Stimulated activated CD8-positive, alpha-beta memory T cell treated with anti-CD3 and anti-CD28 coated beads, Interleukin-2, amount 100 ng/mL, for 48 hours (primary cell): ENCODE results near the gene MEAK7.

Experiments
- DNase-seq, 2 donors: peaks; one replicate each; pipeline ENCODE4 v3.0.0-alpha.2; 2020; ENCODE audit warnings: low read depth in 2 of 2

Gene MEAK7, protein sequence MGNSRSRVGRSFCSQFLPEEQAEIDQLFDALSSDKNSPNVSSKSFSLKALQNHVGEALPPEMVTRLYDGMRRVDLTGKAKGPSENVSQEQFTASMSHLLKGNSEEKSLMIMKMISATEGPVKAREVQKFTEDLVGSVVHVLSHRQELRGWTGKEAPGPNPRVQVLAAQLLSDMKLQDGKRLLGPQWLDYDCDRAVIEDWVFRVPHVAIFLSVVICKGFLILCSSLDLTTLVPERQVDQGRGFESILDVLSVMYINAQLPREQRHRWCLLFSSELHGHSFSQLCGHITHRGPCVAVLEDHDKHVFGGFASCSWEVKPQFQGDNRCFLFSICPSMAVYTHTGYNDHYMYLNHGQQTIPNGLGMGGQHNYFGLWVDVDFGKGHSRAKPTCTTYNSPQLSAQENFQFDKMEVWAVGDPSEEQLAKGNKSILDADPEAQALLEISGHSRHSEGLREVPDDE

DNA sequence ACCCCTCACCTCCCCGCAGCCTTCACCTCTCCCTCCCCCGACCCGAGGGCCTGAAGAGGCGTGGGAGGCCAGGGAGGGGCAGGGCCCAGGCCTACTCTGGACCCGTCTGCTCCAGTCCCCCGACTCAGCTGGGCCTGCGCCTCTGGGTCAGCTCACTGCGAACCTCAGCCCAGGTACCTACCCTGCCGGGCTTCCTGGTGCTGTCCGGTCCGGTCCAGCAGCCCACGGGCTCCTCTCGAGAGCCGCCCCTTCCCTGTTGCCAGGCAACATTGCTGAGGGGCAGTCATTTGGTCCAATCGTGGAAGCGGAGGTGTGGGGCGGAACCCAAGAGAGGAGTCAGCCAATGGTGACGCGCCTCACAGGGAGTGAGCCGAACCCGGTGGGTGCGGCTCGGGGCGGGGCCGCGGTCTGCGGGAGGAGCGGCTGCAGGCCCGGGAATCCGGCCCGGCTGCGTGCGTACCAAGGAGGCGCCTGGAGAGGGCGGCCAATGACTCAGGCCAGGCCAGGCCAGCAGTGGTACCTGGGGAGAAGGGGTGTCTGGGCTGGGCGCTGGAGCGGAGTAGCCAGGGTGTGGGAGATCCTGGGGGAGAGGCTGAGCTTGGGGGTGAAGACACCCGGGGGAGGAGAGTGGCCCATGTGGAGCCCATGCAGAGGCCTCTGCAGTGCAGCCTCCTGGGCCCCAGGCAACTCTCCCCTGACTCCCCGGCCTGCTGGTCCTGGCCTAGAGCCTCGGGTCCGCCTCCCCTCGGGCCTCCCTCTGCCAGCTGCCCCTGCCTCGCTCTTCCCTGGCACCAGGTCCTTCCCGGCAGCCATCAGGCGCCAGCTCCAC, at the start of gene MEAK7:
TSS of gene MEAK7 (minus strand) at position 240 of the 829 bp plus-strand sequence. CDS start 6,573 bp downstream, outside the sequence.
- peak; percentile 98 for DNase-seq

DNA sequence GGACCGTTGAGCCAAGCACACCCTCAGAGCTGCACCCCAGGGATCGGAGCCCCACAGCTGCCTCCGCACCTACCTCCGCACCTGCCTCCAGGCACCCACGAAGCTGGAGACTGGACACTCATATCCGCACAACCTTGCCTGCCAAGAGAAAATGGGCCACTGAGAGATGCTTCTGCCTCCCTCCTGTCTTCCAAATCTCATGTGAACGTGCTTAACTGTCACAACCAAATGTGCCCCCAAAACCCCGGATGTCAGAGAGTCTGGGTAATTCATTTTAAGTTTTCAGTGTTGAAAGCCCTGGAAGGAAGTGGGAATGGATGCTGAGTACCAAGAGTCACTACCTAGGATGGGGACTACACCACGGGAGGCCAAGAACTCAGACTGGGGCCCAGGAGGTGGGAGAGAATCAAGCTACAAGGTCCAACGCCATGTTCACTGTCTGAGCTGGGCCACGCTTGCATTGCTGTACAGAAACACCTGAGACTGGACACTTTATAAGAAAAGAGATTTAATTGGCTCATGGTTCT, 49.5 kb upstream of the MEAK7 start:
- DNase-seq, result no peak

DNA sequence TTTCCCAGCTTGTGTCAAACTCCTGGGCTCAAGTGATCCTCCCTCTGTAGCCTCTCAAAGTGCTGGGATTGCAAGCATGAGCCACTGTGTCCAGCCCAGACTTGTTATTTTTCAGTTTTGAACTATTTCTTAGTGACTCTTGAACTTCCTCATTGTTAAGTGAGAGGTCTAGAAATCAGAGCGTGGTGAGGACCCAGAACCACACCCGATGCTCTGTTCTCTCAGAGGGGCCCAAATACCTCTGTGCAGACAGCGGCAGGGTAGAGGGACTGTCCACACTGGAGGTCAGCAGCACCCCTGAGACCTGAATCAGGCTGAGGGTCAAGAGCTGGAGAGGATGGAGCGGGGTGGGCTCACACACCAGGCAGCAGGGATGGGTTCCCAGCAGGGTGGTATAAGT, 47.7 kb upstream of the MEAK7 start:
- no peak for DNase-seq

GRCh38 chr16:84550096-84550495, 45.6 kb upstream of the MEAK7 start:
- no peak for DNase-seq

DNA sequence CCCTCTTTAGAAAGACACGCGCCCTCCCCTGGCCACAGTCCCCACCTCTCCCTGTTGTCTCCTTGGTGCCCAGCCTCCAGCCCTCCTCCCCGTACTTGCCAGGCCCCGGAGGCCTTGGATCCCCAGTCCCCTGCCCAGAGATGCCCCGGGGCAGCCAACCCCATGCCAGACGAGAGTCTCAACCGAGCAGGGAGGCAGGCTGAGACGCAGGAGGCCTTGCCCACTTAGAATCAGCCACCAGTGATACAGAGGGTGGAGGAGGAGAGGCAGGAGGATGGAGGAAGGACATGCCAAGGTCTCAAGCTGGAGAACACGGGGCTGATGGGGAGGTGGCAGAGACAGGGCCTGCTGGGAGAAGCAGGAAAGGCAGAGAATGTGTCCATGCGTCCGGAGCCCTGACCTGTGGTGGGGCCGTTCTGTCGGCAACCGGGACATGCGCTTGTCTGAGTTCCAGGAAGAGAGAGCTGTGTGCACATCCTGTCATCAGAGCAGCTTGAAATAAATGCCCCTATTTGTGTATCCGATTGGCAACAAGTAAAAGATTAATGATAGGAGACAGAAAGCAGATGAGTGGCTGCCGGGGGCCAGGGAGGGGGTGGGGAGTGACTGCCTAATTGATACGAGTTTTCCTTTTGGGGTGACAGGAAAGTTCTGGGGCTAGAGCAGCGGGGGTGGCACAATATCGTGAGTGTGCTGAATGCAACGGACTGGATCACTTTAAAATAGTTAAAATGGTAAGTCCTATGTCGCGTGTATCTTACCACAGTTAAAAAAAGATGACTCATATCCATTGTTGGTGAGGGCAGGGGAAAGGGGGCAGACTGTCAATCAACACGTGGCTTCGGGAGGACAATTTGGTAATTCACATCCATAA, 44.7 kb upstream of the MEAK7 start:
- DNase-seq, result peak; percentile 23 to 37

- no peak for DNase-seq
Measured at GRCh38 chr16:84548508-84548907, 44.0 kb upstream of the MEAK7 start.

GRCh38 chr16:84547546-84548061, 43.1 kb upstream of the MEAK7 start:
- peak; percentile 34 to 35 for DNase-seq

DNA sequence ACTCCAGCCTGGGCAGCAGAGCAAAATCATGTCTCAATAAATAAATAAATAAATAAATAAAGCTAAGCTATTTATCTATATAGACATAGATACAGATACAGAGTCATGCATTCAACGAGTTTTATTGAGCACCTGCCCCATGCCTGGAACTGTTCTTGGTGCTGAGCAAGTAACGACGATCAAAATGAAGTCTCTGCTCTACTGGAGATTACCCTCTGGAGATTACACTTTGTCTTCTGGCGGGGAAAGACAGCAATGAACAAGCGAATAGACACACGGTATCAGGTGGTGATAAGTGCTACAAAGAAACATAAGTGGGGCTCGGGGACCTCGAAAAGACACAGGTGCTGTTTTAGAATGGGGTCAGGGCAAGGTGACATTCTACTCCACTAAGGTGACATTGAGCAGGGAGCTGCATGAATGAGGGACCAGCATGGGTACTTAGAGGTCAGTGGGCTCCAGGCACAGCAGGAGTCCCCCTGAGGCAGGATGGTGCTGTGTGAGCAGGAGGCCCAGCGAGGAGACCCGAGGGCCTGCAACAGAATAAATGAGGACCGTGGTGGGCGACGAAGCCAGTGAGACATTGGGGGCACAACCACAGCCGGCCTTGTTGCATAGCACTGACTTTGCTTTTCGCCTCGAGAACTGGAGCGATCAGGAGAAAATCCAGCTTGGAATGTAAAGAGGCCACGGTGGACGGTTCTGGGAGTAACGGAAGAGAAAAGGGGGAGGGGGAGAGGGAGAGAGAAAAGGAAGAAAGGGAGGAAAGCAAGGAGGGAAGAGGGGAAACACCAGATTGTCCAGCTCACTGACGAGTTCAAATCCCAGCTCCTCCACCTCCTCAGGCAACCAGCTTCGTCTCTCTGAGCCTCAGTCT, 42.4 kb upstream of the MEAK7 start:
- no peak for DNase-seq

- no peak for DNase-seq
Measured at GRCh38 chr16:84545114-84545737, 40.8 kb upstream of the MEAK7 start.

DNA sequence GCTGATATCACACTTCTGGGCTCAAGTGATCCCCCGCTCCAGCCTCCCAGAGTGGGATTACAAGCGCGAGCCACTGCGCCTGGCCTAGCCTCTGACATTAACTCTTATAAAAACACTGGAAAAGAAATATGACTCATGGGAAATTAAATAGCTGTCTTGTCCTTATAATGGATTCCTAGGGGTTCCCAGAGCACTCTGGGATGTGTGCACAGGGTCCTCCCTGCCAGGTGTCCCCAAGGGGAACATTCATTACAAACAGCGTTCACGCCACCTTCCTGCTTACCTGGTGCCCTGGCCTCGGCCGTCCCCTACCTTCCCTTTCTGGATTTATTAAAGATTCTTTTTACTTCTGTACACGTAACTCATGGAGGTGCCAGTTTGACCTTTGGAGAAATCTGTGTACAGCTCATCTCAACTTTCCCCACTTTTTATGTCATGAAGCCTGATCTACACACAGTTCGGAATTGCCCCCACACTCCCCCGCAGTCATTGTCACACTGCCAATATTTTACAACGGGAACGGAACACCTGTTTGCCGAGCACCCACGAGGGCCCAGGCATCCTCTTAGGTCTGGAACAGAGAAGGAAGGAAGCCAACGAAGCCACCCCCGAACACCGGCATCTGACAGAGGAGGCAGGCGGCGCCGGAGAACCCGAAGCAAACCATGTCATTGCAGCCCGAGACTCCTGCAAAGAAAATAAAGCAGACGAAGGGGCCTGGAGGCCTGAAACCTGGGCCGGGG, 39.7 kb upstream of the MEAK7 start:
- DNase-seq, result no peak

GRCh38 chr16:84543253-84543652, 38.8 kb upstream of the MEAK7 start:
- no peak for DNase-seq

DNA sequence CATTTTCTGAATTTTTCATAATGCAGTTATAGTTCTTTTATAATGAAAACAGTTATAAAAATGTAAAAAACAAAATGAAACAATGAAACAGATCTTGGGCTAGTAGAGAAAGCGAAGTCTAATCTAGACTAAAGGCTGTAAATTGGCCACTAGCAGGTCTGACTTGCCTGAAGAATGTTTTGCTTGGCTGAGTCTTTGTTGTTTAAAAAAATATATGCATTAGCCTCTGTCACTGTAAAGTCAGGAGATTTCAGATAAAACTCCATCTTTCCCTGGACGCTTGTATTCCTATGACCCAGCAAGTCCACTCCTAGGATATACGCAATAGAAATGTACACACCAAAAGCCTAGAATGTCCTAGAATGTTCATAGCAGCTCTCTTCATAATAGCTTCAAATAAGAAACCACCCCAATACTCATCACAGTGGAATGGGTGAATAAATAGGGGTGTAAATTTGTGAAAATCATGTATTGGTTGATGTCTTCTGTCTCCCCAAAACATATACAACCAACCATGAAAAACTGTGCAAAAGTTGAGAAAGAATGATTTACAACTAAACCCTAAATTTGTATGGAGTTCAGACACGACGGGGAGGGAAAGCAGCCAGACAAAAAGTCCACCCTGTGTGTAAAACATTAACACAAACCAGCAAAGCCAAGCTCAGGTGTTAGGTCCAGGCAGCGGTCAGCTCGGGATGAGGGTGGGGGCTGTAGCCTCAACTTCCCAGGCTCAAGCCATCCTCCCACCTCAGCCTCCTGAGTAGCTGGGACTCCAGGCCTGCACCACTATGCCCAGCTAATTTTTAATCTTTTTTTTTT, 37.7 kb upstream of the MEAK7 start:
- DNase-seq, result no peak

DNA sequence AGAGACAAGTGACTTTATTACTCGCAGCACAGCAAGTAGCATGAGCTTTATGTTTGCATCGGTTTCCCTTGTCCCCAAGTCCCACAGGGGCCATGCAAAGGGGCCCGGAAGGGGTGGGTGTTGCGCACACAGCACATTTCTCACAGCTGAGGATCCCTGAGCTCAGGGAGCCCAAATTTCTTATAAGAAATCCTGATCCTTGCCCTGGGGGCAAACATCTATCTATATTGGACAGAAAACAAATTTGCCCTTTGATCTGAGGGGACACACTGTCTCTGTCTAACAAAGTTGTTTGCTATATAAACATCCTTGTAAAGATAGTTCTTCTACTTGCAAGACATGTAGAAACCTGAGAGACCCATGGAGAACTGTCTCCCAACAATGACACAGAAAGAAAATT, 35.7 kb upstream of the MEAK7 start:
- DNase-seq, result no peak

DNA sequence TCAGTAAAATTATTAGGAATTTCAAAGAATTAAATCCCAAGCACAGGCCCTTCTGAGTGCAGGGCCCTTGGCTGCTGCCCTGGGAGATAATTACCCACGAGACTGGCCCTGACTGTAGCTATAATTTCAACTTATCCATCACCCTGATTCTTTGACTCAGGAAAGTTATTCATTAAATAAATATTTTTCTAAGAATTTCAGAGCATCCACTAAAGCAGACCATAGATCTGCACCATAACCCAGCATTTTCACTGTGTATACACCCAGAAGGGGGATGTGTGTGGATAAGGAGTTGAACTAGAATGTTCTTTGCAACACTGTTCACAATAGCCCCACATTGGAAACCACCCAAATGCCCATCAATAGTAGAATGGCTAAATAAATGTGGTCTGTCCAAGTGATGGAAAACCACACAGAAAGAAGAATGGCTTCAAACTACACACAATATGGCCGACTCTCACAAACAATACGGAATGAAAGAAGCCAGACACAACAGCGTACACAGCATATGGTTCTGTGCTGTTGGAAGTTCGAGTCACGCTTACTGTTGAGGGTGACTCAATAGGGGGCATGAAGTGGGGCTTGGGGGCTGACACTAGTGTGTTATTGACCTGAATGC, 33.9 kb upstream of the MEAK7 start:
- DNase-seq, result no peak

DNA sequence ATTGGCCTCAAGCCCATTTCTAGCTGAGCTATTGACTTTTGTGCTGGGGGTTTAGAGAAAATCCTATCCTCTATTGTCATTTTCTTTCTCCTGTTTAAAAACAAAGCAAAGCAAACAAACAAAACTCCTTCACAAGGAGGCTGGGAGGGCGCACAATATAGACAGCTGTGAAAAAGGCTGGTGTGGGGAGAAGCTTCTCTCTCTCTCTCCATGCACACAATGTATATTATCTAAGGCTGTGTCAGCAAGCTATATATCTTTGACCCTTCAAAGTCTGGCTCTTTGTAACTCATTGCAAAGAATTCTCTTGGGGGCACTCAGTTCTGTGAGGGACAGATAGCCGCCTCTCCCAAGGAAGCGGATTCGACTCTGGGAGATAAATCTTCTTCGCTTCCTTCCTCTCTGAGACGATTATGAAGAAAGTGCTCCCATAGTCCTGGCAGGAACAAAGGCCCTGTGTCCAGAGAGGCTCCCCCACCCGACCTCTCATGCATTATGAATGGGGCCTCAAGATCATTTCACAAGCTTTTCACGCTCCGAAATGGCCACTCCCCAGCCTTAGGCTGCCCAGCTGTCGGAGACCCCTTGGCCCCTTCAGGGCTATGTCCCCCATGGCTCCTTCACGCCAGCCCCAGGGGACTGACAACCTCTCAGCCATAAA, 33.2 kb upstream of the MEAK7 start:
- DNase-seq, result no peak

- no peak for DNase-seq
Measured at GRCh38 chr16:84535851-84536250, 31.4 kb upstream of the MEAK7 start.

DNA sequence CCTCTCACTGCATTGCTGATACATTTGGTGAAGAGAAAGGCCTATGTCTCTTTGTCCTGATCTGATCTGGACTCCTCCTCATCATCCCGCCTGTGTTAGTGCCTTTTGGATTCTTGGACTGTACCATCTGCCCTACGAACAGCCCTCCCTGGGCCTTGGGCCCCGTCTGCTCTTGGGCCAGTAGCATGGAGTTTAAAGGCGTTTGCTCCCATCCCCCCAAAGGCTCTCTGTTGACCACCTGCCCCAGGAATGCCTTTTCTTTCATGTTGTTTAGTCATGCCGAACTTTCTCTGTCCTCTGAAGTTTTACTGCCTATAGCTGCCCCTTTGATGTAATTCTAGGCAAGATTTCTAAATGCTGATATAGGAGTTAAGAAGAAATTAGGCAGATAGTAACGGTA, 30.9 kb upstream of the MEAK7 start:
- DNase-seq, result no peak
